GM21529 (cell line): ENCODE results near the gene GOLGA8S.
"Not testable (repeated sequence)": the region's sequence is repeated elsewhere in the genome, so short reads cannot be mapped to it uniquely, and the experiment has no call there.

Experiments
- ATAC-seq: cut with Tn5 transposase; IDR thresholded peaks from one replicate; pipeline ENCODE4 v1.9.1; 2021; ENCODE audit not compliant: unreplicated experiment

Gene GOLGA8S

GRCh38 chr15:23395832-23396231, 41.3 kb downstream of the GOLGA8S start:
- ATAC-seq, result no peak

- ATAC-seq, result no peak
Measured at GRCh38 chr15:23397779-23398178, 43.2 kb downstream of the GOLGA8S start.

DNA sequence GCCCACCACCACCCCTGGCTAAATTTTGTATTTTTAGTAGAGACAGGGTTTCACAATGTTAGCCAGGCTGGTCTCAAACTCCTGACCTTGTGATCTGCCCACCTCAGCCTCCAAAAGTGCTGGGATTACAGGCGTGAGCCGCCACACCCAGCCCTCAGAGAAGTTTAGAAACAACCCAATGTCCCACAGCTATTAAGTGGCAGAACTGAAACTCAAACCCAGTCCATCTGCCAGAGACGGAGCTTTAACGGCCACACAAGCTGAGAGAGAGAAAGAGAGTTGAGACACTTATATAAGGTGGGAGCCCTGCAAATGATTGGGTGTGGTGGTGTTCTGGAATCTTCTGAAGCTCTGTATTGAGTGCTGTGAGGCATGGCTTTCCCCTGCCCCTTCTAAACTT, 43.8 kb downstream of the GOLGA8S start:
- not testable (repeated sequence) for ATAC-seq

DNA sequence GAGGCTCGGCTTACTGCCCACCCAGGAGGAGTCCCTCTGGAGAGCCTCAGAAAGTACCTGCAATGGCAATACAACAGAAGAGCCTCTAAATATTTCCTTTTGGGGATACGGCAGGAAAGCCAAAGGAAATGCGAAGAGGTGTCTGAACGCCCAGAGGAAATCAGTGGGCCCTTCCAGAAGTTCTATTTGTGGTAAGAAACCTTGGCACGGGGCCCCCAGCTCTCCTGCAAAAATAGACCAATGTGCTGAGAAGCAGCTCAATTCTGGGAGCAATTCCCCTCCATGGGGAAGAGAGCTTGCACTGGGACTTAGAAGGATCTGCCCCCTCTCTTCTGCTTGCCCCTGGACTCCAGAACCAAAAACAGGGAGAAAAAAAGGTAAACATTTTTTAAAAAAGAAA, 44.7 kb downstream of the GOLGA8S start:
- not testable (repeated sequence) for ATAC-seq

GRCh38 chr15:23401627-23402026, 47.1 kb downstream of the GOLGA8S start:
- no peak for ATAC-seq

- ATAC-seq, result no peak
Measured at GRCh38 chr15:23402140-23402539, 47.6 kb downstream of the GOLGA8S start.

DNA sequence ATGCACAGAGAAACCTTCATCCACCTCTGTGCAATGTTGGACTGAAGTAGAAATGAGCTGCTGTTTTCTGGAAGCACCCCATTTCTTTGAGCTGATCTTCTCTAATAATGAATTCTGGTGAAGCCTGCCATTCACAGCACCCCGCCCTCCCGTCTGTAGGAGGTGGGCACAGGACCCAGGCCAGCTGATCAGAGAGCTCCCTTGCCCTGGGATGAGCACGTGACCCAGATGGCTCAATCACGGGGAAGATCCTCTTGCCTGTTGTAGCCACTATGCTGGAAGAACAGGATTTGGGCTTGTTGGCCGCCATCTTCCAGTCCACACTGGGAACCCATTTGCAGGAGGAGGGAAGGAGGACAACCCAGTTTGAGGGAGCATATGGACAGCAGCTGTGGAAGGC, 48.0 kb downstream of the GOLGA8S start:
- no peak for ATAC-seq

DNA sequence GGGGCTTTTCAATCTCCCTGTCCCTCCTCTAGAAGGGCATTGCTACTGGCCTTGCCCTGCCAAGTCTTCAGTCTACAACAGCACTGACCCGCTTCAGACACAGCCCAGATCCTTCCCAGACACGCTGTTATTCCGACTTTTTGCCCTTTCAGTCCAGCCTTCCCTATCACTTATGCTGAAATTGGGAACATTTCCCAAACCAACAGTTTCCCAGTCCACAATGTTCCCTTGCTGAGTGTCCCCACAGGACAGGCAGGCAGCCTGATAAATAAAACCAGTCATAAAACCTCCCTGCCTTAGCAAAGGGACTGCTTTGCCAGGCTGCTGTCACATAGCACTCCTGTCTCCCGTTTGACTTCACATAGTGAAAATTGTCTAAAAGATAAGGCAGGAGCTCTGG, 49.0 kb downstream of the GOLGA8S start:
- no peak for ATAC-seq

DNA sequence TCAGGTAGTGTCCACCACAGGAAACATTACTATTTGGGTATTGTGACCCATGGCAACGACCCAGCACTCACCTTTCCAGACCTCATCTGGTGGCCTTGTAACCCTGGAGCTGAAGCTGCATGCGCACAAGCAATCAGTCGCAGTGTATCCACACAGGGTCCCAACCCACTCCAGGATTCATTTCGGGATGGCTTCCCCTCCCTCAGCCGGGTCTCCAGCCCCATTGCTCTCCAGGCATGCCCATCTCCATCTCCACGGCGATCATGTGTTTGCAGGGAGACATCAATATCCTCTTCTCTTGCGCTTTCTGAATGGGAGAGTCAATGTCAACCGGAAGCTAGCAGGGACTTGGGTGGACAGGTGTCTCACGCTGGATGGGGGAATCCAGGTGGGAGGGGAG, 57.3 kb downstream of the GOLGA8S start:
- no peak for ATAC-seq

DNA sequence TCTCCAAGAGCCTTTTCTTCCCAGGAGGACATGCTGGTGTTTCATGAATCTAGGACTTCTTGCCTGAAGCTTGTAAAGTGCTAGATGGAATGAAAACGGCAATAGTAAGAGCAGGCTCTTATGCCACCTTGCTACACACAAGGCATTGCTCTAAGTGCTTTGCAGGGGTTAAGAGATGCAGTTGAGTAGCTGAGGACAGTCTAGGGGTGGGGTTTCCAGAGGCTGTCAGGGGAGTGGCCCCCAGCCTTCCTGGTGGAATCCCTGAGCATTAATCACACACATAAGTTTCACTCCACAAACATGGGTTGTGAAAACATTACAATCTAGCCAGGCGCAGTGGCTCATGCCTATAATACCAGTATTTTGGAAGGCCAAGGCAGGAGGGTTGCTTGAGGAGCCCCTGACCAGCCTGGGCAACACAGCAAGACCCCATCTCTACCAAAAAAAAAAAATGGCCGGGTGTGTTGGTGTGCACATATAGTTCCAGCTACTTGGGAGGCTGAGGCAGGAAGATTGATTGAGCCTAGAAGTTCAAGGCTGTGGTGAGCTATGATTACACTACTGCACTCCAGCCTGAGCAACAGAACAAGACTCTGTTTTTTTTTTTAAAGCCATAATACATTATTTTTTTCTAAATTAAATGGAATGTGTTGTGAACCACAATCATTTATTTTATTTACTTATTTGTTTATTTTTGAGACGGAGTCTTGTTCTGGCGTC, 58.5 kb downstream of the GOLGA8S start:
- ATAC-seq, result not testable (repeated sequence)
